Esophagus squamous epithelium (tissue), 5 donors: ENCODE data around the gene AFM. TPM values are rescaled to one million over a fixed set of nuclear protein-coding genes. Genes with fewer than 3 reads are reported as not detected.

Source experiments
- DNase-seq: peaks from one replicate; lab custom pipeline; 2025; lab: John Stamatoyannopoulos, UW
- H3K27ac ChIP-seq, 4 donors: fragments of 200-600 bp; sonication (generic); one replicate each; pipeline ENCODE4 v1.5.1; 2016 to 2019; ENCODE audit warnings: mild to moderate bottlenecking in 1 of 4
- H3K27me3 ChIP-seq, 4 donors: fragments of 200-600 bp; sonication (generic); 1 replicate in 3 of 4; 2 replicates in 1 of 4; pipeline versions ENCODE4 v1.5.1 to v1.6.0; 2017 to 2021; ENCODE audit warnings: antibody characterized with exemption in 1 of 4
- H3K36me3 ChIP-seq, 3 donors: fragments of 200-600 bp; sonication (generic); one replicate each; pipeline ENCODE4 v1.5.1; 2016 to 2019
- H3K4me1 ChIP-seq, 3 donors: fragments of 200-600 bp; sonication (generic); one replicate each; pipeline ENCODE4 v1.5.1; 2017 to 2019
- H3K4me3 ChIP-seq, 4 donors: fragments of 200-600 bp; sonication (generic); 1 replicate in 3 of 4; 2 replicates in 1 of 4; pipeline ENCODE4 v1.5.1; 2016 to 2019; ENCODE audit warnings: mild to moderate bottlenecking in 2 of 4, moderate library complexity in 1 of 4
- H3K9me3 ChIP-seq, 3 donors: fragments of 200-600 bp; sonication (generic); one replicate each; pipeline ENCODE4 v1.5.1; 2016 to 2019
- POLR2A ChIP-seq, 4 donors: fragments of 450-650 bp; IDR thresholded peaks; one replicate each; pipeline ENCODE4 v1.6.1; 2017; ENCODE audit warnings: antibody characterized with exemption in 4 of 4, mild to moderate bottlenecking in 4 of 4, moderate library complexity in 3 of 4
- WGBS, 2 donors: methylation state at CpG; one replicate each; pipeline ENCODE4 v1.1.5; 2018; 5-methylcytosine and 5-hydroxymethylcytosine counted together
- intact Hi-C: fragments of 100-400 bp; cut with DNase I; formaldehyde crosslinking; loops from one replicate; pipeline ENCODE4 v1.15.0; 2022
- total RNA-seq, 4 donors: library from RNA; depleted of rRNA; stranded (reverse); fragments of >200 nt; gene quantifications; one replicate each; pipeline ENCODE4 v1.1.0, GENCODE V29; 2016
- TF ChIP-seq, protein P1 (sequence below), 6 experiments: fragments of 450-650 bp in 4 of 6; fragments of 200-600 bp in 2 of 6; sonication (generic) in 2 of 6; IDR thresholded peaks; one replicate each; pipeline ENCODE4 v1.5.1; 2016 to 2019; ENCODE audit warnings: antibody characterized with exemption in 6 of 6, mild to moderate bottlenecking in 4 of 6, moderate library complexity in 4 of 6
- donor health status: DM: yes; HTN: yes; CAD: no.

Gene AFM
- total RNA-seq, 4 donors from 2014 or later = not detected

DNA sequence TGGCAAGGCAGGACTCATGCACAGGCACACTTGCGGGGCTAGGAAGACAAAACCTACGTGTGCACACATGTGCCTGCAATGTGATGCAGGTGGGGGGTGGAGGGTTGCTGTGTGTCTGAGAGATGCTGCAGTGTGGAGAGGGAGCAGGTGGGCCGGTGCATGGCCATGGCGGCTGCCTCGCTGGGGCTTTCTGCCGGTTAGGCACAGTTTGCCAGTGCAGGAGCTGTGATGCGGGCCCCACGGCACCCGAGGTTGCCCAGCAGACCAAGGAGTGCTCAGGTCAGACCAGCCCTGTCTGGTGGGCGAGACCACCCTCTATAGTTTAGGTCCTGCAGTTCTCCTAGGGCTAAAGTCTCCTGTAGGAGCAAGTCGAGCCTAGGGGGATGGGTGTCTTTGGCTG, 4.4 kb upstream of the AFM start:
- H3K36me3 ChIP-seq = no peaks in the 10 kb centered on the region
- no peak for DNase-seq
- no peaks in the 10 kb centered on the region for H3K4me1 ChIP-seq
- WGBS, 2 donors = 81 to 82% methylated on average over 6 to 9 of the region's 11 CpGs
- H3K27me3 ChIP-seq = no peaks in the 10 kb centered on the region
- H3K27ac ChIP-seq = no peak overlapping the region
- peaks cover 0 to 9% (median 0%) of the 10 kb centered on the region in 3 donors for H3K9me3 ChIP-seq
- intact Hi-C loops = no loop called here
- TF ChIP-seq POLR2A (IDR thresholded peaks at IDR 0.05) = no peak
- TF ChIP-seq, protein P1, sequence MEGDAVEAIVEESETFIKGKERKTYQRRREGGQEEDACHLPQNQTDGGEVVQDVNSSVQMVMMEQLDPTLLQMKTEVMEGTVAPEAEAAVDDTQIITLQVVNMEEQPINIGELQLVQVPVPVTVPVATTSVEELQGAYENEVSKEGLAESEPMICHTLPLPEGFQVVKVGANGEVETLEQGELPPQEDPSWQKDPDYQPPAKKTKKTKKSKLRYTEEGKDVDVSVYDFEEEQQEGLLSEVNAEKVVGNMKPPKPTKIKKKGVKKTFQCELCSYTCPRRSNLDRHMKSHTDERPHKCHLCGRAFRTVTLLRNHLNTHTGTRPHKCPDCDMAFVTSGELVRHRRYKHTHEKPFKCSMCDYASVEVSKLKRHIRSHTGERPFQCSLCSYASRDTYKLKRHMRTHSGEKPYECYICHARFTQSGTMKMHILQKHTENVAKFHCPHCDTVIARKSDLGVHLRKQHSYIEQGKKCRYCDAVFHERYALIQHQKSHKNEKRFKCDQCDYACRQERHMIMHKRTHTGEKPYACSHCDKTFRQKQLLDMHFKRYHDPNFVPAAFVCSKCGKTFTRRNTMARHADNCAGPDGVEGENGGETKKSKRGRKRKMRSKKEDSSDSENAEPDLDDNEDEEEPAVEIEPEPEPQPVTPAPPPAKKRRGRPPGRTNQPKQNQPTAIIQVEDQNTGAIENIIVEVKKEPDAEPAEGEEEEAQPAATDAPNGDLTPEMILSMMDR (IDR thresholded peaks at IDR 0.05) = no peak
- no peak overlapping the region for H3K4me3 ChIP-seq

DNA sequence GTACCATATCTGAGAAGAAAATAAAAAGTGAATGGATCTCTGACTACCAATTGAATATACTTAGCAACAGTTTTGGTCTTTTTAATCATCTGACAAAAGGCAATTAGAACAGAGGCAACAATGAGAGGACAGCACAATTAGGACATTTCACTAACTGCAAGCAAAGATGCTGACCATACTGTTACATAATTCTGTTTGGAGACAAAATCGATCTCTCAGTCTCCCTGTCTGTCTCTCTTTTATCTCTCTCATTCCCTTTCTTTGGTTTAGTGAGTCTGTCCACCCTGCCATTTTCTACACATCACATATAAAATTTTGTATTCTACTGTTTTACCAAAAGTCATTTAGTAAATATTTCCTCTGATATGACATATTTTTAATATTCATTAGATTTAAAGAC, 2.2 kb upstream of the AFM start:
- no peak overlapping the region for H3K4me3 ChIP-seq
- intact Hi-C loops = no loop called here
- TF ChIP-seq POLR2A (IDR thresholded peaks at IDR 0.05) = no peak
- TF ChIP-seq, protein P1 (IDR thresholded peaks at IDR 0.05) = no peak
- H3K9me3 ChIP-seq = peaks cover 0 to 4% (median 0%) of the 10 kb centered on the region in 3 donors
- H3K27ac ChIP-seq = no peak overlapping the region
- H3K27me3 ChIP-seq = no peaks in the 10 kb centered on the region
- 79 to 82% methylated on average over 1 of the region's 1 CpG for WGBS, 2 donors
- DNase-seq = no peak
- no peaks in the 10 kb centered on the region for H3K36me3 ChIP-seq
- no peaks in the 10 kb centered on the region for H3K4me1 ChIP-seq

DNA sequence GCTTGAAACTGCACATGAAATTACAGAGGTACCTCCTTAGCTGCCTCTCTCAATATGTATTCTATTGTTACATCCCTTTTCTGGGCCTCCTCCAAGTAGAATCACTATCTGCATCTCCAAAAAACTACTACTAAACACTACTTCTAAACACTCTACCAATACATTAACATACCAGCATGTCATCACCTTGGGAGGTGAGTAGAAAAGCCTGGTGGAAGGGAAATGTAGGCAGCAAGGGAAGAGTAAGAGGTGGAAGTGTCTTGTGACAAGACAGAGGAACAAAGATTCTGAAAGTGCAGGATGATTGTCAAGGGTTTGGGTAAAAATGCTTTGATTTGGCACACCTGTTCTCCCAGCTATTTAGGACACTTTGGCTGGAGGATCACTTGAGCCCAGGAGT, 3.5 kb downstream of the AFM start:
- no peak for DNase-seq
- intact Hi-C loops = no loop called here
- Histone ChIP-seq H3K4me3 (no peak overlapping the region), H3K4me1 (no peaks in the 10 kb centered on the region), H3K27ac (no peak overlapping the region), H3K27me3 (no peaks in the 10 kb centered on the region), H3K36me3 (no peaks in the 10 kb centered on the region), H3K9me3 (no peaks in the 10 kb centered on the region)
- no peak for TF ChIP-seq POLR2A (IDR thresholded peaks at IDR 0.05)
- TF ChIP-seq, protein P1 (IDR thresholded peaks at IDR 0.05) = no peak

DNA sequence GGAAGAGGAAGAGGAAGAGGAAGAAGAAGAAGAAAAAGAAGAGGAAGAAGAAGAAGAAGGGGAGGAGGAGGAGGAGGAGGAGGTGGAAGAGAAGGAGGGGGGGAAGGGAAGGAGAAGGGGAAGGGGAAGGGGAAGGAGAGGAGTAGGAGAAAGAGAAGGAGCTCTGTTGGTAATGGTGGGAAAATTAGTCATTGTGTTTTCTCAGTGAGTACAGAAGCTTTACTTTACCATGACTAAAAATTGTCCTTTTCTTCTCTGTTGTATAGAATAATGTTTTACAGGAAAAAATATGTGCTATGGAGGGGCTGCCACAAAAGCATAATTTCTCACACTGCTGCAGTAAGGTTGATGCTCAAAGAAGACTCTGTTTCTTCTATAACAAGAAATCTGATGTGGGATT, 4.1 kb downstream of the AFM start:
- intact Hi-C loops = no loop called here

DNA sequence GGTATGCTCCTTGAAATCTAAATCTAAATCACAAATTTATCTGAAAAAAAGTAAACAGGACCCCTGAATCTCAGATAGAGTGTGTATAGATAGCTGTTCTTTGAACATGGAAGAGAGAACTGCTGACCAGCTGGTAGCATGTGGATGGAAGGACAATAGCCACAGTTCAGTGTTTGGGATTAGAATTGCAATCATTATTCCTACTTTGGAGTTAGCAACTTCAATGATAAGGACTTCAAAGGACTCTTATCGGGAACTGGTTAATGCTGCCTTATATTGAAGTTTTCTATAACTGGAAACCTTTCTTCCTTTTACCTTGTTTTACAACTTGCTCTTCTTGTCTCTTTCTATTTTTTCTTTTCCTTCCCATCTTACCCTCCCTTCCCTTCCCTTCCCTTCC, 5.0 kb downstream of the AFM start:
- Histone ChIP-seq H3K4me3 (no peak overlapping the region), H3K4me1 (no peaks in the 10 kb centered on the region), H3K27ac (no peak overlapping the region), H3K9me3 (no peaks in the 10 kb centered on the region), H3K27me3 (no peaks in the 10 kb centered on the region), H3K36me3 (no peaks in the 10 kb centered on the region)
- no peak for DNase-seq
- intact Hi-C loops = no loop called here
- no peak for TF ChIP-seq POLR2A (IDR thresholded peaks at IDR 0.05)
- TF ChIP-seq, protein P1 (IDR thresholded peaks at IDR 0.05) = no peak
- WGBS, 2 donors = 56 to 75% methylated on average over 1 of the region's 1 CpG

More for the DNA sequence above, 4.1 kb downstream of the AFM start:
- Histone ChIP-seq H3K27ac (no peak overlapping the region), H3K27me3 (no peaks in the 10 kb centered on the region), H3K9me3 (no peaks in the 10 kb centered on the region), H3K36me3 (no peaks in the 10 kb centered on the region), H3K4me3 (no peak overlapping the region), H3K4me1 (no peaks in the 10 kb centered on the region)
- TF ChIP-seq, protein P1 (IDR thresholded peaks at IDR 0.05) = no peak
- TF ChIP-seq POLR2A (IDR thresholded peaks at IDR 0.05) = no peak
- no peak for DNase-seq
